GM06990 (cell line): ENCODE results near the gene NIPA2.

Experiments used
- DNase-seq: peaks from one replicate; pipeline ENCODE4 v3.0.0-alpha.2; 2011; ENCODE audit not compliant: insufficient read length; ENCODE audit errors: extremely low read depth
- H3K27me3 ChIP-seq: replicated peaks from 2 replicates; pipeline ENCODE4 v1.6.0; 2011; ENCODE audit warnings: low read length; ENCODE audit not compliant: control insufficient read depth, insufficient read depth
- H3K36me3 ChIP-seq: 2 replicates; pipeline ENCODE4 v1.5.1; 2011; ENCODE audit warnings: low read length; ENCODE audit not compliant: control insufficient read depth, insufficient read depth
- H3K4me3 ChIP-seq: replicated peaks from 2 replicates; pipeline ENCODE4 v1.5.1; 2011; ENCODE audit warnings: low read depth, mild to moderate bottlenecking, control low read depth, low read length
- CTCF ChIP-seq: IDR thresholded peaks from 2 replicates; pipeline ENCODE4 v1.5.1; 2011; ENCODE audit warnings: low read length, control low read depth, mild to moderate bottlenecking, inconsistent platforms; ENCODE audit not compliant: insufficient read depth, poor library complexity, severe bottlenecking

Gene NIPA2

GRCh38 chr15:22885120-22885519 is 46.7 kb downstream of the NIPA2 start:
- DNase-seq, result no peak
- Histone ChIP-seq H3K4me3 (no peak overlapping the region), H3K27me3 (no peaks in the 10 kb centered on the region), H3K36me3 (peaks cover 9% of the 10 kb centered on the region)
- TF ChIP-seq CTCF, result no peak

- TF ChIP-seq CTCF, result no peak
- no peak overlapping the region for H3K4me3 ChIP-seq
- H3K36me3 ChIP-seq, result peaks cover 4% of the 10 kb centered on the region
- H3K27me3 ChIP-seq, result no peaks in the 10 kb centered on the region
- DNase-seq, result no peak
These were observed 48.9 kb downstream of the NIPA2 start for GRCh38 chr15:22887157-22887951.

- no peak for DNase-seq
These were observed 49.8 kb downstream of the NIPA2 start for GRCh38 chr15:22888120-22888859.

GRCh38 chr15:22889146-22889818 is 50.8 kb downstream of the NIPA2 start:
- no peak for DNase-seq
- no peak for TF ChIP-seq CTCF
- peaks cover 4% of the 10 kb centered on the region for H3K36me3 ChIP-seq
- no peak overlapping the region for H3K4me3 ChIP-seq
- no peaks in the 10 kb centered on the region for H3K27me3 ChIP-seq

More at GRCh38 chr15:22888120-22888859, 49.8 kb downstream of the NIPA2 start:
- Histone ChIP-seq H3K27me3 (no peaks in the 10 kb centered on the region), H3K36me3 (peaks cover 4% of the 10 kb centered on the region), H3K4me3 (no peak overlapping the region)
- TF ChIP-seq CTCF, result no peak

- Histone ChIP-seq H3K27me3 (no peaks in the 10 kb centered on the region), H3K36me3 (peaks cover 4% of the 10 kb centered on the region)
- TF ChIP-seq CTCF, result no peak
These were observed 51.8 kb downstream of the NIPA2 start for GRCh38 chr15:22890296-22890695.

More at GRCh38 chr15:22890296-22890695, 51.8 kb downstream of the NIPA2 start:
- H3K4me3 ChIP-seq, result no peak overlapping the region
- no peak for DNase-seq
